Mesenchymal stem cell (in vitro differentiated cells and primary cell): ENCODE results near the gene ABCB1.

Experiments used
- DNase-seq: peaks from one replicate; pipeline ENCODE4 v3.0.0-alpha.2; 2013
- H2AFZ ChIP-seq: one replicate; pipeline ENCODE4 v1.6.1; 2013; ENCODE audit warnings: low read depth, mild to moderate bottlenecking, control low read depth, inconsistent platforms, low read length, moderate library complexity
- H2AK5ac ChIP-seq: 2 replicates; pipeline ENCODE4 v1.6.1; 2013; ENCODE audit warnings: low read length, moderate library complexity, mild to moderate bottlenecking, inconsistent platforms; ENCODE audit not compliant: severe bottlenecking
- H2BK120ac ChIP-seq: one replicate; pipeline ENCODE4 v1.6.1; 2013; ENCODE audit warnings: low read depth, mild to moderate bottlenecking, inconsistent platforms, low read length, moderate library complexity
- H2BK12ac ChIP-seq, 2 experiments: one replicate each; pipeline ENCODE4 v1.6.1; 2013; ENCODE audit warnings: inconsistent platforms in 2 of 2, low read length in 2 of 2, mild to moderate bottlenecking in 2 of 2, moderate library complexity in 2 of 2, control low read depth in 1 of 2
- H2BK15ac ChIP-seq: one replicate; pipeline ENCODE4 v1.6.1; 2013; ENCODE audit warnings: mild to moderate bottlenecking, low read depth, inconsistent platforms; ENCODE audit not compliant: poor library complexity, severe bottlenecking
- H2BK5ac ChIP-seq: 2 replicates; pipeline ENCODE4 v1.6.1; 2013; ENCODE audit warnings: low read depth, mild to moderate bottlenecking, low read length, control low read depth, inconsistent platforms; ENCODE audit not compliant: poor library complexity, severe bottlenecking
- H3K14ac ChIP-seq, 2 experiments: one replicate each; pipeline ENCODE4 v1.6.1; 2013; ENCODE audit warnings: inconsistent platforms in 2 of 2, low read length in 2 of 2, control low read depth in 1 of 2, mild to moderate bottlenecking in 1 of 2, moderate library complexity in 1 of 2
- H3K18ac ChIP-seq, 2 experiments: one replicate each; pipeline ENCODE4 v1.6.1; 2013; ENCODE audit warnings: inconsistent platforms in 2 of 2, low read length in 2 of 2, control low read depth in 1 of 2, low read depth in 1 of 2, mild to moderate bottlenecking in 1 of 2
- H3K23ac ChIP-seq, 2 experiments: one replicate each; pipeline ENCODE4 v1.6.1; 2013; ENCODE audit warnings: inconsistent platforms in 2 of 2, low read length in 2 of 2, mild to moderate bottlenecking in 2 of 2, moderate library complexity in 2 of 2, control low read depth in 1 of 2
- H3K27ac ChIP-seq: 2 replicates; pipeline ENCODE4 v1.5.1; 2013; ENCODE audit warnings: mild to moderate bottlenecking, moderate library complexity, low read length, control low read depth, inconsistent platforms; ENCODE audit not compliant: poor library complexity, severe bottlenecking
- H3K27me3 ChIP-seq, 2 experiments: 2 replicates each; pipeline versions ENCODE4 v1.6.1 to v1.7.0; 2013; ENCODE audit warnings: low read length in 2 of 2, mild to moderate bottlenecking in 2 of 2, moderate library complexity in 2 of 2, control low read depth in 1 of 2, inconsistent platforms in 1 of 2; ENCODE audit not compliant: control insufficient read depth in 1 of 2, insufficient read depth in 1 of 2
- H3K36me3 ChIP-seq, 2 experiments: 2 replicates each; pipeline versions ENCODE4 v1.6.1 to v1.7.0; 2013; ENCODE audit warnings: low read length in 2 of 2, control low read depth in 1 of 2, inconsistent platforms in 1 of 2, low read depth in 1 of 2, mild to moderate bottlenecking in 1 of 2; ENCODE audit not compliant: insufficient read depth in 2 of 2, control insufficient read depth in 1 of 2
- H3K4ac ChIP-seq, 2 experiments: one replicate each; pipeline ENCODE4 v1.6.1; 2013; ENCODE audit warnings: inconsistent platforms in 2 of 2, low read length in 2 of 2, mild to moderate bottlenecking in 2 of 2, moderate library complexity in 2 of 2, control low read depth in 1 of 2, low read depth in 1 of 2
- H3K4me1 ChIP-seq: 2 replicates; pipeline ENCODE4 v1.6.1; 2013; ENCODE audit warnings: low read depth, low read length, control low read depth; ENCODE audit not compliant: control insufficient read depth, insufficient read depth
- H3K4me2 ChIP-seq: 2 replicates; pipeline ENCODE4 v1.6.1; 2013; ENCODE audit warnings: low read length, mild to moderate bottlenecking, inconsistent platforms; ENCODE audit not compliant: poor library complexity, severe bottlenecking
- H3K4me3 ChIP-seq, 2 experiments: 2 replicates each; pipeline versions ENCODE4 v1.5.1 to v1.7.0; 2013; ENCODE audit warnings: low read length in 2 of 2, mild to moderate bottlenecking in 2 of 2, control low read depth in 1 of 2, low read depth in 1 of 2; ENCODE audit not compliant: insufficient read depth in 1 of 2
- H3K79me1 ChIP-seq: replicated peaks from 2 replicates; pipeline ENCODE4 v1.6.1; 2013; ENCODE audit warnings: mild to moderate bottlenecking, control low read depth, low read length, inconsistent platforms; ENCODE audit not compliant: poor library complexity, severe bottlenecking
- H3K9ac ChIP-seq: 2 replicates; pipeline ENCODE4 v1.7.0; 2013; ENCODE audit warnings: mild to moderate bottlenecking, low read length, moderate library complexity
- H3K9me3 ChIP-seq: 2 replicates; pipeline ENCODE4 v1.7.0; 2013; ENCODE audit warnings: mild to moderate bottlenecking, low read length; ENCODE audit not compliant: control insufficient read depth
- H4K8ac ChIP-seq: one replicate; pipeline ENCODE4 v1.6.1; 2013; ENCODE audit warnings: inconsistent platforms, mild to moderate bottlenecking, low read length, moderate library complexity
- H4K91ac ChIP-seq: one replicate; pipeline ENCODE4 v1.6.1; 2013; ENCODE audit warnings: mild to moderate bottlenecking, low read length, inconsistent platforms
- WGBS: methylation state at CpG from one replicate; pipeline ENCODE4 v1.1.7; 2013; ENCODE audit warnings: mixed read lengths; 5-methylcytosine and 5-hydroxymethylcytosine counted together

ABCB1 gene

GRCh38 chr7:87628780-87629569, 28.3 kb upstream of the ABCB1 start:
- H3K27me3 ChIP-seq: peaks cover 0 to 4% of the 10 kb centered on the region in 2 experiments
- no peaks in the 10 kb centered on the region for H3K79me1 ChIP-seq
- H3K14ac ChIP-seq: no peak overlapping the region
- H3K27ac ChIP-seq: no peak overlapping the region
- H2BK12ac ChIP-seq: no peak overlapping the region
- 11% methylated on average over 39 of the region's 39 CpGs for WGBS
- no peak overlapping the region for H2AK5ac ChIP-seq
- no peak overlapping the region for H4K91ac ChIP-seq
- H2BK5ac ChIP-seq: no peak overlapping the region
- H2BK120ac ChIP-seq: no peak overlapping the region
- peak overlapping the region; percentile 87 to 94 for H3K4me3 ChIP-seq
- H3K23ac ChIP-seq: peak overlapping the region in 1 of 2 experiments; percentile 64
- H2BK15ac ChIP-seq: no peak overlapping the region
- DNase-seq: peak; percentile 18
- no peak overlapping the region for H4K8ac ChIP-seq
- H3K9ac ChIP-seq: peak overlapping the region; percentile 64
- H3K4ac ChIP-seq: peak overlapping the region in 1 of 2 experiments; percentile 37
- H3K36me3 ChIP-seq: no peaks in the 10 kb centered on the region
- peaks cover 14% of the 10 kb centered on the region for H3K4me1 ChIP-seq
- H3K4me2 ChIP-seq: peak overlapping the region; percentile 100
- H2AFZ ChIP-seq: peak overlapping the region; percentile 72
- H3K9me3 ChIP-seq: no peaks in the 10 kb centered on the region
- peak overlapping the region in 1 of 2 experiments; percentile 73 for H3K18ac ChIP-seq

- Histone ChIP-seq H4K91ac (no peak overlapping the region), H2AK5ac (no peak overlapping the region), H4K8ac (no peak overlapping the region), H3K4ac (no peak overlapping the region), H3K79me1 (no peaks in the 10 kb centered on the region), H3K4me2 (peak overlapping the region; percentile 100), H3K36me3 (no peaks in the 10 kb centered on the region), H3K18ac (no peak overlapping the region), H3K9me3 (no peaks in the 10 kb centered on the region), H3K27ac (no peak overlapping the region), H3K4me3 (peak overlapping the region; percentile 87 to 94), H2BK15ac (no peak overlapping the region), H2BK5ac (no peak overlapping the region), H3K27me3 (peaks cover 0 to 4% of the 10 kb centered on the region in 2 experiments), H3K9ac (peak overlapping the region; percentile 64), H3K14ac (no peak overlapping the region), H2BK120ac (no peak overlapping the region), H2AFZ (peak overlapping the region; percentile 89), H2BK12ac (no peak overlapping the region), H3K4me1 (peaks cover 14% of the 10 kb centered on the region), H3K23ac (peak overlapping the region in 1 of 2 experiments; percentile 83)
- no peak for DNase-seq
- WGBS: 1% methylated on average over 24 of the region's 30 CpGs
These were observed 26.9 kb upstream of the ABCB1 start for GRCh38 chr7:87627634-87627994.

GRCh38 chr7:87625101-87625500, 24.4 kb upstream of the ABCB1 start:
- Histone ChIP-seq H2BK120ac (no peak overlapping the region), H2BK15ac (no peak overlapping the region), H3K4me3 (no peak overlapping the region), H3K14ac (no peak overlapping the region), H3K27me3 (peaks cover 0 to 4% of the 10 kb centered on the region in 2 experiments), H3K9ac (no peak overlapping the region), H3K4me1 (peaks cover 14% of the 10 kb centered on the region), H3K79me1 (no peaks in the 10 kb centered on the region), H3K23ac (no peak overlapping the region), H2BK5ac (no peak overlapping the region), H2AK5ac (no peak overlapping the region), H2BK12ac (no peak overlapping the region), H3K36me3 (no peaks in the 10 kb centered on the region), H4K91ac (no peak overlapping the region), H3K9me3 (no peaks in the 10 kb centered on the region), H3K4me2 (no peak overlapping the region), H2AFZ (no peak overlapping the region), H3K18ac (no peak overlapping the region), H4K8ac (no peak overlapping the region), H3K4ac (no peak overlapping the region), H3K27ac (no peak overlapping the region)
- WGBS: 88% methylated on average over 9 of the region's 15 CpGs
- DNase-seq: no peak

- H3K9ac ChIP-seq: no peak overlapping the region
- no peaks in the 10 kb centered on the region for H3K9me3 ChIP-seq
- no peak overlapping the region for H2BK12ac ChIP-seq
- WGBS: 91% methylated on average over 6 of the region's 7 CpGs
- H3K79me1 ChIP-seq: no peaks in the 10 kb centered on the region
- H2BK5ac ChIP-seq: no peak overlapping the region
- no peak for DNase-seq
- H4K91ac ChIP-seq: no peak overlapping the region
- H3K4ac ChIP-seq: no peak overlapping the region
- H3K27ac ChIP-seq: no peak overlapping the region
- H3K36me3 ChIP-seq: no peaks in the 10 kb centered on the region
- no peak overlapping the region for H2BK15ac ChIP-seq
- no peak overlapping the region for H3K14ac ChIP-seq
- H3K4me2 ChIP-seq: no peak overlapping the region
- H4K8ac ChIP-seq: no peak overlapping the region
- no peak overlapping the region for H3K4me3 ChIP-seq
- H3K18ac ChIP-seq: no peak overlapping the region
- peaks cover 0 to 4% of the 10 kb centered on the region in 2 experiments for H3K27me3 ChIP-seq
- H3K4me1 ChIP-seq: peaks cover 14% of the 10 kb centered on the region
- H2AFZ ChIP-seq: no peak overlapping the region
- no peak overlapping the region for H2BK120ac ChIP-seq
- H3K23ac ChIP-seq: no peak overlapping the region
- H2AK5ac ChIP-seq: no peak overlapping the region
These were observed 23.9 kb upstream of the ABCB1 start for GRCh38 chr7:87624628-87625027.
